GM19468 (cell line): ENCODE results near the gene MYO18B.

Experiments used
- ATAC-seq: cut with Tn5 transposase; IDR thresholded peaks from one replicate; pipeline ENCODE4 v1.9.1; 2021; ENCODE audit warnings: mild to moderate bottlenecking, moderate library complexity, moderate number of reproducible peaks; ENCODE audit not compliant: unreplicated experiment; ENCODE audit errors: extremely low read depth

MYO18B gene

DNA sequence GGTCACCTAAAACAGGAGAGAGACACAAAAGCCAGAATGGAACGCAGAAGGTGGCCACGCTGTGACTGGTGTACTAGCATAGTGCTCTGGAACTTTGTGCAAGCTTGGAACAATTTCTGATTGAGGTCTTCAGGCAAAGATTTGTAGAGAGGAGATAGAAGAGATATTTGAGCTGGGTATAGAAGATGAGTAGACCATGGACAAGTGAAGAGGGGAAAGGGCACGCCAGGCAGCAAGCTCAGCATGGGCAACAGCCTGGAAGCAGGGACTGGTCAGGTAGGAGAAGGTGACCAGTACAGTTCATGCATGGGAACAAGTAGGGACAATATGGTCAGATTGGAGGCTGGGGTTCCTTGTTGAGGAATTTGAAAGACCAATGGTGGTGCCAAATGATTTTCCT lies 24.4 kb downstream of the MYO18B start:
- ATAC-seq, result no peak

DNA sequence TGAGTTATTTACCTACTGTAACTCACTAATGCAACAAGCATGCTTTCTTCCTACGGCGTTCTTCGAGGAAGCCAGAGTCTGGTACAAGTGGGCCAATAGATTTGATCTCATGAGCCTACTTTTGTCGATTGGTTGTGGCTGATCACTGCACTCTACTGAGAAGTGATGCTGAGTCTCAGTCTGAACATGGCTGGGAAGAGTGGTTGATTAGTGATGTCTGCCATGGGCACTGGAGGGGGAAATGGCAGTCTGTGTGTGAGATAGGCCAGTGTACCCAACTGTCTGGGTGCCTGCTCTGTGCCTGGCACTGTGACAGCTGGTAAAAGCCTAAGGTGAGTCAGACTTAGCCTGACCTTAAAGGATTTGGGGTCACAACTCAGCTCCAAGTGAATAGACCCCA lies 28.3 kb downstream of the MYO18B start:
- no peak for ATAC-seq

DNA sequence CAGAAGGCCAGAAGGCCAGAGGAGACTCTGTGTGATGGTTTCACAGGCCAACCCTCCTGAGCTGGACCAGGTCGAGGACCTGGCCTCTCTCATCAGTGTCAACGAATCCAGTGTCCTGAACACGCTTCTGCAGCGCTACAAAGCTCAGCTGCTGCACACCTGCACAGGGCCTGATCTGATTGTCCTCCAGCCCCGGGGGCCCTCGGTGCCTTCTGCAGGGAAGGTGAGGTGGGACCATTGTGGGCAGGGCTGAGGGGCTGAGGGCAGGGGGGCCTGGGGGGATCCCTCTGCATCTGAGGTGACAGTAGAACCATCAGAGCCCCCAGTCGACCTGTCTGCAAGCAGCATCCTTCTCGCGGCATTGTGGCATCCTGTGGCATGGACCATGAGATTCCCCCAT lies 30.3 kb downstream of the MYO18B start:
- ATAC-seq, result no peak

DNA sequence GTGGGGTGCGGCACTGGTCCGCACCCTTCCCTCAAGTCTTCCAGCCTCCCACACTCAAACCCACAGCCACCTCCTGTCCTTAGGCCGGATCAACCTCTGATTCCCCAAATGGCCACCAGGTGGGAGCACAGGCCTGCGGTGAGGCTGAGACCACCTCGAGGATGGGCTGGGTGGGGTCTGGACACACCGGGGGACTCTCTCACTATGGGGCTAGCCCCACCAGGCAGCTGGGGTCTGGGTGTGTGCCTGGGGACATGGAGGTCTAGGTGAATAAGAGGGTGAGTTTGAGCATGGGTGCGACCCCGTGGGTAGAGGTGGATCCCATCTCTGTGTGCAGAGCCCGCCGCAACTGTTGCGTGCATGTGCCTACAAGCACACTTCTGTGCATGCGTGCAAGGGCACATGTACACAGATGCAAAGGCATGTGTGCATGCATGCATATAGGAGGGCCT lies 32.6 kb downstream of the MYO18B start:
- no peak for ATAC-seq

DNA sequence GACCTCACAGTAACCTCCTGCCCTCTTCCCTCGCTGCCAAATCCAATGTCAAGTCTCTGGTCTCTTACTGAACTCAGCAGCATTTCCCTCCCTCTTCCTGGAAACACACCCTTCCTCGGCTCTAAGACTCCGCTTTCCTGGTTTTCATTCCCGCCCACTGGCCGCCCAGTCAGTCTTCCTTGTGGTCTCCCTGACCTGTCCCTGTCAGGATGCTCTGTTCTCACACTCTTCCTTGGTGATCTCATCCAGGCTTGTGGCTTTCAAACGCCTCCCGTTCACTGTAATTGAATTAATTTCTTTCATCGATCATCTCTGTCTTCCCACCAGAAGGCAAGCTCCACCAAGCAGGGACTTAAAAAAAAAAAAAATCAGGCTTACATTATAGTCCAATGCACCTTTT lies 33.5 kb downstream of the MYO18B start:
- ATAC-seq, result no peak

DNA sequence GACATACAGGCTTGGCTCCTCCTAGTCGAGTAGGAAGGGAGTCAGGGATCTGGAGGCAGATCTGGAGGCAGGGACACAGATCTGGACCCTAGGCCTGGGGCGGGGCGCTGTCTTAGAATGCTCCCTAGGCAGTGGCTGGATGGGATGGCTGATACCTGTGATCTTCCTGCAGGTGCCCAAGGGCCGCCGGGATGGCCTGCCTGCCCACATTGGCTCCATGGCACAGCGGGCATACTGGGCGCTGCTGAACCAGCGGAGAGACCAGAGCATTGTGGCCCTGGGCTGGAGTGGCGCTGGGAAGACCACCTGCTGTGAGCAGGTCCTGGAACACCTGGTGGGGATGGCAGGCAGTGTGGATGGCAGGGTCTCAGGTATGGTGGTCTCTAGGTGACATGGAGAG lies 35.4 kb downstream of the MYO18B start:
- ATAC-seq, result no peak

DNA sequence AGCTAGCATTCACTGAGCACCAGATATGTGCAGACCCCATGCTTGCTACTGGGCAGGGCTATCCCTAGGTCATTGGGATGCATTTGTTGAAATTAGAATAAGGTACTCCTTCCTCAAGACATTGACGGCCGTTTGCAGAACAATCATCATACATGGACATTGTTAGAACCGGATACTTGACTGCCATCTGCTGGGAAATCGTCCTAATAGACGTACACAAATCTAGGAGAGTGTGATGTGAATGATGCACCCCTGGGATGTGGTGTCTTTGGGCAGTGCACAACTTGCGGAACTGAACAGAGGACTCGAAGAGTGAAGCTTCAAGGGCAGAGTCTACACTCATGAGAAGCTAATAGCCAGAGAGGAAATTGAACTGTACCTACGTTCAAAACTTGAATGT lies 35.9 kb downstream of the MYO18B start:
- no peak for ATAC-seq

DNA sequence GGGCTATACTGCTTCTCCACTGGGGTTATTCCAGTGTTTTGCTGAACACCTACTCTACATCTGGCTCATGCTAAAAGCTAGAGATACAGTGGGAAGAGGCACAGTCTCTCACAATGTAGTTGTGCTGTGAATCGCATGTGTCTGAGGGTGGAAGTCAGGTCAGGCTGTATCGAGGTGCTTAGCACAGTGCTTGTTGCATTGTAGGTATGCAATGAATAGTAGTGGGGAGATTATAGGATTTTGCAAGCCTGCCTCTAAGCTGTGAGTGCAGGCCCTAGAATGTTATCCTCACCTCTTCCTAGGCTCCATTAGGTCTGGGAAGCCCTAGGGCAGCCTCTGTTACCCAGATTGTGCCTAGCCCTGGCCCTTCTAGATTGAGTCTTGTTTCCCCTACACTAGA lies 37.4 kb downstream of the MYO18B start:
- no peak for ATAC-seq

DNA sequence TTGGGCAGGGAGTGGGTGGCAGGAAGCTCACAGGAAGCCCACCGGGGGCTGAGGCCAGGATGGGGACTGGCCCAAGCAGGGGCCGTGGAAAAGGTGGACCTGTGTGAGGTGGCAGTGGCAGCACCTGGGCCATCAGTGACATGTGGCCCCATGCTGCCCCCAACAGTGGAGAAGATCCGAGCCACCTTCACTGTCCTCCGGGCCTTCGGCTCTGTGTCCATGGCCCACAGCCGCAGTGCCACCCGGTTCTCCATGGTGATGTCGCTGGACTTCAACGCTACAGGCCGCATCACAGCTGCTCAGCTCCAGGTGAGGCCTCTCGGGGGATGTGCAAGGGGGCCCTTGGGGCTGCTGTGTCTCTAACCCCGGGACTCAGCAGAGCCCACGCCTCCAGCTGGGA lies 37.9 kb downstream of the MYO18B start:
- no peak for ATAC-seq

DNA sequence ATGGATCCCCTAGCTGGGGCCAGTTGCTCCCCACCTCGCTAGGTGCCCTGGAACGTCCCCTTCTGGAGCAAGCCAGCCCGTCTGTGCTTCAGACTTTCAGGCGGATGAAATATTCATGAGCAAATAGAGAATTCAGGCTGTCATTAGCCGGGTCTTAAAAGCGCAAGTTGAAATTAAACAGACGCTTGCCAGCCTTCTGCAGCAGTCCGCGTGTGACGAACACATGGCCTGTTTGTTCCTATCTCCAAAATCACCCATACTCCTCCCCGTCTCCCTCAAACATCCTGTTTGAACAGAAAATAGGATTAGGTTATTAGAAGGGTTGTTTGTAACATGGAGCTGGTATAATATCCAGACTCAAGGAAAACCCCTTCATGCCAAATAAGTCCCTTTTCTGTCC lies 38.7 kb downstream of the MYO18B start:
- ATAC-seq, result no peak

DNA sequence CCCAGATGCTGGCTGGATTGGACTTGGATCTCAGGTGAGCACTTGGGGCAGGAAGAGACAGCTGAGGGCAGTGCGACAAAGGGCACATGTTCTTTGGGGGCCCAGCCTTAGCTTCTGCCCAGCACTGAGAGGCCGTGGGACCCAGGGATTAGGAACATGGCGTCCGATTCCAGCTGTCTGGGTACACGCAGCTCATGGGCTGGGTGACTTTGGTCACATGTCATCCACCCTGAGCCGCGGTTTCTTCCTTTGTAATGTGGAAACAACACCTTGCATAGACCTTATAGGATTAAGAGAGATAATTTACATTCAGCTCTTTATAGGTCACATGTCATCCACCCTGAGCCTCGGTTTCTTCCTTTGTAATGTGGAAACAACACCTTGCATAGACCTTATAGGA lies 39.8 kb downstream of the MYO18B start:
- ATAC-seq, result no peak

DNA sequence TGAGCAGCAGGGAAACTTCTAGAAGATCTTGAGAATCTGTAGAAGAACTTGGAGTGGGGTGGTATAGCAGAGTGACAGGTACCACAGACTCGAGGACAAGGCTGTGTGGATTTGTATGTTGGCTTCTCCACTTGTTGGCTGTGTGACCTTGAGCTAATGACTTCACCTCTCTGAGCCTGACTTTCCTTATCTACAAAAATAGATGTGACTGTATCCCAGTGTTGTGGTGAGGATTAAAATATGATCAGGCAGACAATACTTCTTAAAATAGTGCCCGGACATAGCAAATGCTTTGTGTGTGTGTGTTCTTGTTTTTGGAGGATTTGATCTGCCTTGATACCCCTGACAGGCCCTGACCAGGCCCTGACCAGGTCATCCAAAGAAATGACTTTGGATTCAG lies 40.8 kb downstream of the MYO18B start:
- no peak for ATAC-seq

DNA sequence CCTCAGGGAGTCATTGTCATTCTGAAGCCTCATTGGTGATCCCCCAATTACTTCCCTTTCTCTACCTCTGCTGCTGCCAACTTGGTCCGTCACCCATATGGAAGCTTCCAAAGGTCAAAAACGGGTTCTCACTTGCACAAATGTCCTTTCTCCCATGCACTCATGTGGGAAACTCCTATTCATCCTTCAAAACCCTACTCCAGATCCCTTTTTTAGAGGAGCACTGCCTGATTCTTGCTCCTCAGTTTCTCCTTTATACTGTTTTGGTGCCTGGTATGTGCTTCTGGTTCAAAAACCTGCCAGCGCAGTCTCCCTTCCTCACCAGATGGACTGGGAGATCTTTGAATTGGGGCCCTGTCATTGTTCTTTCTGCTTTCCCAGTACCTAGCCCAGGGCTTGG lies 41.9 kb downstream of the MYO18B start:
- no peak for ATAC-seq

DNA sequence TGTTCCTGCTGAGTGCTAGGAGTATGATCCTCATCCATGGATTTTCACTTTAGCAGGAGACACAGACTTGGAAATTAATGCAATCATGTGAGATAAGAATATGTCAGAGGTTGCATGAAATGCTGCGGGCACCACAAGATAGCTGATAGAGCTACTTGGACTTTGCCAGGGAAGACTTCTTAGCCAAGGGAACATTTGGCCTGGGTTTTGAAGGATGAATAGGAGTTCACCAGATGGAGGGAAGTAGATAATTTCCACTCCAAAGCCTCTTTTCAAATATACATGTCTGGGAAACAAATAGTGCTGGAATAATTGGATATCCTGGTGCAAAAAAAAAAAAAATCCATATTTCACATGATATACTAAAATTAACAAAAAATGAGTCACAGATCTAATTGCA lies 44.2 kb downstream of the MYO18B start:
- ATAC-seq, result no peak

DNA sequence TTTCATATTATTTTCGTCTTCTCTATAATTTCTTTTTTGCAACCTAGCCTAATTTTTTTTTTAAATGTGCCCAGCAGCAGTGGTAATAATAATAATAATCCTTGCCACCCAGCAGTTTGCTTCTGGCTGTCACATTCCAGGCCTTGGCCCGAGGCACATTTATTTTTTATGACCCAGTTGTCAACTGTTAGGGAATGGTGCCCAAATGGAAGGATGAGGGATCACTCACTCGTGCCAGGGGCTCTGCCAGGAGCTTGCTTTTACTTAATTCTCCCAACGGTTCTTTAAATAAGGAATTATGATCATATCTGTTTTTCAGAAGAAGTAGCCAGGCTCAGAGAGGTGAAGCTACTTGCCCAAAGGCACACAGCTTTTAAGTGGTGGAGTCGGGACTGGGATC lies 49.6 kb downstream of the MYO18B start:
- ATAC-seq, result no peak

DNA sequence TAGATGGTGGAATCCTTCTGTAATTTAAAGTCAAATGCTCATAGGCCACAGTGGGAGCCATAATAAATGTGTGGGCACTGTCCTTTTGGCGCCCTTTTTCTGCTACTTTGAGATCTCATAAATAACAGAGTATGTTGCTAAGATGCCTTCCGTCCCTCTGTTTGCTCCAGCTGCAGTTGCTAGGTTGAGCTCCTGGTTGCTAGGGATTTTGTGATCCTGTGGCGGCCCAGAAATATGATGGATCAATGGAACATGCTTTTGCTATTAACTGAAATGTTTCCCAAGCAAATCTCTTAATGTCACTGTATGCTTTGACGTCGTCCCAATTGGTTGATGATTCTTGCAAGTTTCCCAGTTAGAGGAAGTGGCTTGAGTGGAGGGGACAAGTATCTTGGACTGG lies 53.5 kb downstream of the MYO18B start:
- ATAC-seq, result no peak

DNA sequence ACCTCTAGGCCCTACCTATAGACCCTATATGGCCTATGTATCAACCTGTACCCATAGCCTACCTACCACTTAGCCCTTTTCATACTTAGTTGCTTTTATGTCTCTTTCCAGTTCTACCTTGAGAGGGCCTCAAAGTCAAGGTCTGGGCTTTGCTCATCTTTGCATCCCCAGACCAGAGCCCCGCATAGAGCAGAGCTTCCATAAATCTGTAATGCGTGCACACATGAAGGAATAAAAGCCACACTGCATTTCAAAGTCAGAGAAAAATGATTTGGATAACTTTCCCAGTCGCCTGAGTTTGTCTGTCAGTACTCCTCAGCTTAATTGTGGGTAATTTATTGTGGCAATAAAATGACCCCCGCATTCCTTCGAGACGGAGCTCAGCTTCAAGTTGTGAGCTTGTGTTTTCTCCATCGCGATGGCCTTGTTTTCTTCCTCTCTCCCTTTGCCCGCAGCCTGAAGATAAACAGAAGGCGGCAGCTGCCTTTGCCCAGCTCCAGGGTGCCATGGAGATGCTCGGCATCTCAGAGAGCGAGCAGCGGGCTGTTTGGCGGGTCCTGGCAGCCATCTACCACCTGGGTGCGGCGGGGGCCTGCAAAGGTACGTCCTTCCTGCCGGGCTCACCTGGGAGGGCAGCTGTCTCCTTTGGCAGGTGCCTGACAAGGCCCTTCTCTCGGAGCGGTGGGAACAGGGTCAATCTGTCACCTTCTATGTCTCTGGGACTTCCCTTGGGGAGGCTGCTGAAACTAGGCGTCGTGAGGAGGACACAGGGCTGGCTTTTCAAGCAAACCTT lies 55.7 kb downstream of the MYO18B start:
- no peak for ATAC-seq

DNA sequence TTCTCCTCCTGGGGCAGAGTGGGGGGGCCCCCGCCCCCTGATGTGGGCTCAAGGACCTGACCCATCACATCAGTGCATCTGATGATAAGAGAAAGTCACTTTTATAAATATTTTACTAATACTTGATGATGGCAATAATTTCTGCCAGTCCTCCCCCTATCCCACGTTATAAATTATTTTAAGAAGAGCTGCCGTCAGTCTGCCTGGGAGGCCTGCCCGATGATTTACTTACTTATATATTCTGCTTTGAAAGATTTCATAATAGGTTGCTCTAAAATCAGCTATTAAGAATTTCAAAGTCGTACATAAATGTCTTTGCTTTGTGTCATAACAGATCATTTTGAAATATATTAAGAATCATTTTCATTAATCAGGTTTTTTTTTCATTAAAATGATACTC lies 58.8 kb downstream of the MYO18B start:
- ATAC-seq, result no peak

DNA sequence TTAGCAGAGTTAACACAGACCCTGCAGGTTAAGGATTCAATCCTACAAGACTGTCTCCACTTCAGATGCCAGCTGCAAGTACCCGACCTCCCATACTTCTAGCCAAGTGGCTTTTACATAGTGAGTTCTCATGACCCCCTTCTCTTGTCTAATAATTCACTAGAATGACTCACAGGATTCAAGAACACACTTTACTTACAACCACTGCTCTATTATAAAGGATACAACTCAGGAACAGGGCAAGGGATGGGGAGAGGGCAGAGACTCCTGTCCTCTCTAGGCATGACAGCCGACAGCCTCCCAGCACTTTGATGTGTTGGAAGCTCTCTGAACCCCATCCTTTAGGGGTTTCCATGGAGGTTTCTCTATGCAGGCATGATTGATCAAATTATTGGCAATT lies 60.0 kb downstream of the MYO18B start:
- no peak for ATAC-seq

DNA sequence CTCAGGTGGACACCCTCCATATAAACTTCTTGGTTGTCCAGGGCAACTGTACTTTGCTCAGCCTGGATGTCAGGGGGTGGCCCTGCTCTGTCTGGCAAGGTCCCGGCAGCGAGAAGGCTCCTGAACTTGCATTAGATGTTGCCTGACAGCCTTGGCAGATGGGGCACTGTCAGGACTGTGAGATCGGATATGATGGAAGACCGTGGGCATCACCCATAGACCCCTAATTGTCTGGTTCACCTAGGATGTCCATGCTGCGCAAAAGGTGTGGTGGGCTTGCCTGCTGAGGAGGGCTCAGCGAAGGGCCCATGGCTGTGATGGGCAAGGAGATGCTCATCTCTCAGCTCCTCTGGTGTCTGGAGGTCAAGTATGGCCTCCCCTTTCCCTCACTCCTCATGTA lies 62.7 kb downstream of the MYO18B start:
- ATAC-seq, result no peak

DNA sequence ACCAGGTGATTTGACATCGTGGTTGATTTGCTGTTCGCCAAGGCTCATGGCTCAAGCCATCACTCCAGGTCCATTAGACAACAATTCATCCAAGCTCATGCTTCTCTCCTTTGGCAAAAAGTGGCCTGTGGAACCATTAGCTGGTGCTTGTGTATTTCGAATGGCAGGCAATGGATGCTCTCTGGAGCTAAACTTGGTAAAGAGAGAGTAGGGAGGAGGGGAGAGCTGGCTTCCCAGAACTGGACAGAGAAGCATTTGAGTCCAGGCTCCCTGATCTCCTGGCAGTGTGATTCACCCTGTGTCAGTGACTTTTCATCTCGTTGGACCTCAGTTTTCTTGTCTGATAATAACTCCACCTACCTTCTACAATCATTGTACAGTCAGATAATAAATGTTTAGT lies 64.6 kb downstream of the MYO18B start:
- no peak for ATAC-seq

DNA sequence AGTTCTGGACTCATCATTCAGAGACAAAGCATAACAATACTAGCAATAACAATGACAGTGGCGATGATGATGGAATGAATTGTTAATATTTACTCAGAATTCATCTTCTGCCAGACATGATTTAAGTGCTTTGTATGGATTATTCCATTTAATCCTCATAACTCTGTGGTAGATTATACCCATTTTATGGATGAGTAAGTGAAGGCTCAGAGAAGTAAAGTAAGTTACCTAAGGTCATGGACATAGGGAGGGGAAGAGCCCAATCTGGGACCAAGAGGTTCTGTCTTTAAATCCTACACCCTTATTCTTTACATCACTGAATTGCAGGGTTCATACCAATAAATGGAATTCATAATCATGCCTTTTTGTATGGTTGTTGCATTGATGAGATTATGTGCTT lies 72.7 kb downstream of the MYO18B start:
- ATAC-seq, result no peak

DNA sequence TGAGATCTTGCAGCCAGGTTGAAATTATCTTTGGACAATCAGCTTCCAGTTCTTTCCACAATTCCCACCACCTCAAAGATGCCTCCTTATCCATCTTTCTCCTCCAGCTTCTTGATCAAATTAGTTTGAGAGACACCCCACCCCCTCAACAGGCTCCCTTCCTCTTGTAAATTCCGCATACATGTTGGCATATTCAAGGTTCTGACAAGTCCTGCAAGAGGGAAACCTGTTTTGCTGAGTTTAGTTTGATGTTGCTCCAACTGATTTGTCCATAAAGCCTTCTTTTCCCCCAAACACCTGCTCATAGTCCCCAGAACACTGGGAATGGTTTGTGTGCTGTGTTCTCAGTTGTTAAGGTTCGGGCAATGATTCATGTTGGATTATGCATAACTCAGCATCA lies 73.6 kb downstream of the MYO18B start:
- ATAC-seq, result no peak
